Lower leg skin (tissue), 3 donors: ENCODE results near the gene MAGEA9B.

Experiments
- CTCF ChIP-seq, 3 donors: fragments of 450-650 bp; IDR thresholded peaks; one replicate each; pipeline ENCODE4 v1.5.1; 2016; ENCODE audit warnings: antibody characterized with exemption in 3 of 3, mild to moderate bottlenecking in 3 of 3, moderate library complexity in 2 of 3
- POLR2A ChIP-seq, 2 donors: fragments of 450-650 bp; IDR thresholded peaks; one replicate each; pipeline ENCODE4 v1.6.1; 2016 to 2017; ENCODE audit warnings: antibody characterized with exemption in 2 of 2, mild to moderate bottlenecking in 1 of 2, moderate library complexity in 1 of 2

- no peak for TF ChIP-seq CTCF (IDR thresholded peaks at IDR 0.05)
- no peak for TF ChIP-seq POLR2A (IDR thresholded peaks at IDR 0.05)
Measured at GRCh38 chrX:149567621-149568417, 19.4 kb downstream of the MAGEA9B start.
